ENCODE measurements around the gene DCHS2. TPM values are rescaled to one million over a fixed set of nuclear protein-coding genes. Genes with fewer than 3 reads are reported as not detected.
A peak's percentile ranks its signal among the peaks of the same experiment; 100 is the strongest.

Gene DCHS2
- total RNA-seq, 4 donors from 2014 or later: under 0.01 TPM; not detected in 3

DNA sequence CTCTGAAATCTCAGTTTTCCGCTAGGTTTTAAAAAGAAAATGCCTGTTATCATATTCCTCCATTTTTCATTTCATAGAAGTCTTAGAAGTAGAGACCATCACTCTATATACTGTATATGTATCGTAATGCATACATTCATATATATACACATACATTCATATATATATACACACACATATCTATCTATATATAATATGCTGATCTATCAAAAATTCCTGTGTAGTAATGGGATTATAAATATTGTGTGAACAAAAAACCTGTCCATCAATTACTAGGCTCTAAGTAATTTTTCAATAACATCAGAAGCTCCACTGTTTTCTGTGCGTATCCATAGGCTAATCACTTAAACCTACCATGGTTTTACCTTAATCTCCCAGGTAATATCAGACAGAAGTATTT is 150.2 kb downstream of the DCHS2 start:
- H3K4me3 ChIP-seq: no peak overlapping the region
- H3K36me3 ChIP-seq: no peaks in the 10 kb centered on the region
- TF ChIP-seq CTCF (IDR thresholded peaks at IDR 0.05) (no peak), EP300 (IDR thresholded peaks at IDR 0.05) (no peak), POLR2A (IDR thresholded peaks at IDR 0.05) (no peak)
- H3K4me1 ChIP-seq: no peaks in the 10 kb centered on the region
- WGBS, 2 donors: 91% methylated on average over 3 of the region's 3 CpGs
- no peak overlapping the region for H3K27ac ChIP-seq
- no peaks in the 10 kb centered on the region for H3K9me3 ChIP-seq
- no peak for DNase-seq (ENCODE audit: low spot score in 2 of 2)
- H3K27me3 ChIP-seq: no peaks in the 10 kb centered on the region

DNA sequence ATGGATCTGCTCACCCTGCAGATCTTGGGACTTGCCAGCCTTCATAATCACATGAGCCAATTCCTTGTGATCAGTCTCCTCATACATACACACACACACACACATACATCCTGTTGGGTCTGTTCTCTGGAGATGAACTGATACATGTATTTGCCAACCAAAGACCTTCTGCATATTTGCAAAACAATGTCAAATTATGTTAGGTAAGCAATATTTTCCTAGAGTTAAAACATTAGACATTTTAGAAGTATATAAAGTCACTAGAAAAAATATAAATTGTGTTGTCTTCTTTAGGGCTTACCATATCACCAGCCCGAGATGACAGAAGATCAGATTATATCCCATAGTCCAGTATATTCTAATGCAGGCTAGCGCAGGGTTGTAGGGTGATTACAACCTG is 156.0 kb downstream of the DCHS2 start:
- 96 to 97% methylated on average over 2 of the region's 2 CpGs for WGBS, 2 donors
- peaks cover 0 to 11% (median 5%) of the 10 kb centered on the region in 4 donors for H3K4me1 ChIP-seq
- no peak for DNase-seq (ENCODE audit: low spot score in 2 of 2)
- no peaks in the 10 kb centered on the region for H3K36me3 ChIP-seq
- TF ChIP-seq CTCF (IDR thresholded peaks at IDR 0.05) (no peak), POLR2A (IDR thresholded peaks at IDR 0.05) (no peak), EP300 (IDR thresholded peaks at IDR 0.05) (no peak)
- no peaks in the 10 kb centered on the region for H3K9me3 ChIP-seq
- H3K27ac ChIP-seq: no peak overlapping the region
- H3K4me3 ChIP-seq: no peak overlapping the region
- H3K27me3 ChIP-seq: peaks cover 0 to 30% of the 10 kb centered on the region in 2 donors

- 6 to 9% methylated on average over 31 to 43 of the region's 48 CpGs for WGBS, 2 donors
- DNase-seq (ENCODE audit: low spot score in 2 of 2): peak in 1 of 2 donors; percentile 7
- no peaks in the 10 kb centered on the region for H3K36me3 ChIP-seq
- H3K4me3 ChIP-seq: peak overlapping the region in 3 of 4 donors; percentile 10 to 44 (median 17)
- no peak overlapping the region for H3K27ac ChIP-seq
- peaks cover 0 to 11% (median 5%) of the 10 kb centered on the region in 4 donors for H3K4me1 ChIP-seq
- TF ChIP-seq CTCF (IDR thresholded peaks at IDR 0.05) (peak in 1 of 5 experiments; percentile 10), POLR2A (IDR thresholded peaks at IDR 0.05) (no peak)
- H3K27me3 ChIP-seq: peaks cover 0 to 30% of the 10 kb centered on the region in 2 donors
- H3K9me3 ChIP-seq: no peaks in the 10 kb centered on the region
Measured at GRCh38 chr4:154332681-154333421, 158.7 kb downstream of the DCHS2 start.

DNA sequence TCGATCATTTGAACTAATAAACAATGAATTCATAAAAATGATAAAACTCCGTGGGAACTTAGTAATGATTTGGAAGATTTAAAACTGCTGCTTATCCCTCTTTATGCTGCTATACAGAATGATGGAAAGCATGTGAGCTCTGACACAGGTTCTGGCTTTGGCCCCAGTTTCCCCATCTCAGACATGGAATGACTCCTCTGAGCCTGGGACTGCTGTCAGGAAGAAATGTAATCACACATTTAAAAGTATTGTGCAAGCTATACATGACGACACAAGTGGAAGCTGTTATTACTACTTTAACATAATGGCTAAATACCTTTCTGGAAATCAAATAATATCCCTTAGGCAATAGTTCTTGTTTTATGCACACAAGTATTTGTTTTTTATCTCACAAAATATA is 161.7 kb downstream of the DCHS2 start:
- Histone ChIP-seq H3K4me1 (peaks cover 0 to 11% (median 5%) of the 10 kb centered on the region in 4 donors), H3K4me3 (no peak overlapping the region), H3K27ac (no peak overlapping the region), H3K27me3 (peaks cover 0 to 30% of the 10 kb centered on the region in 2 donors), H3K36me3 (no peaks in the 10 kb centered on the region), H3K9me3 (no peaks in the 10 kb centered on the region)
- TF ChIP-seq EP300 (IDR thresholded peaks at IDR 0.05) (no peak), CTCF (IDR thresholded peaks at IDR 0.05) (no peak), POLR2A (IDR thresholded peaks at IDR 0.05) (no peak)
- WGBS, 2 donors: 62 to 68% methylated on average over 3 of the region's 3 CpGs
- no peak for DNase-seq (ENCODE audit: low spot score in 2 of 2)

- H3K36me3 ChIP-seq: no peaks in the 10 kb centered on the region
- TF ChIP-seq CTCF (IDR thresholded peaks at IDR 0.05) (peak in 3 of 5 experiments; percentile 11 to 27 (median 18)), EP300 (IDR thresholded peaks at IDR 0.05) (no peak), POLR2A (IDR thresholded peaks at IDR 0.05) (no peak)
- H3K4me3 ChIP-seq: no peak overlapping the region
- 67 to 72% methylated on average over 11 of the region's 11 CpGs for WGBS, 2 donors
- no peak for DNase-seq (ENCODE audit: low spot score in 2 of 2)
- H3K27me3 ChIP-seq: peaks cover 0 to 30% of the 10 kb centered on the region in 2 donors
- no peak overlapping the region for H3K27ac ChIP-seq
- no peaks in the 10 kb centered on the region for H3K9me3 ChIP-seq
- H3K4me1 ChIP-seq: peaks cover 0 to 11% (median 5%) of the 10 kb centered on the region in 4 donors
Measured at GRCh38 chr4:154329268-154329868, 162.2 kb downstream of the DCHS2 start.

Data from tibial nerve (tissue), 4 donors.